ENCODE results near the gene LAMTOR2.

- peak in 2 of 5 experiments; percentile 13 to 27 for TF ChIP-seq CTCF (IDR thresholded peaks at IDR 0.05)
- peak in 1 of 2 donors; percentile 7 for TF ChIP-seq POLR2A (IDR thresholded peaks at IDR 0.05)
Measured at GRCh38 chr1:156104861-156105832, 50.6 kb downstream of the LAMTOR2 start.

Data from tibial nerve (tissue), 3 donors.